HUES64 (cell line): Measurements from ENCODE around the gene ZNF22. TPM values are rescaled to one million over a fixed set of nuclear protein-coding genes. Genes with fewer than 3 reads are reported as not detected.

Experiments used
- H3K27ac ChIP-seq: 2 replicates; pipeline ENCODE4 v1.7.0; 2013; ENCODE audit warnings: low read depth, low read length, inconsistent platforms
- H3K27me3 ChIP-seq: 2 replicates; pipeline ENCODE4 v1.6.1; 2013; ENCODE audit warnings: mild to moderate bottlenecking, low read length; ENCODE audit not compliant: insufficient read depth
- H3K36me3 ChIP-seq: 2 replicates; pipeline ENCODE4 v1.6.1; 2013; ENCODE audit warnings: mild to moderate bottlenecking, low read length; ENCODE audit not compliant: insufficient read depth
- H3K4me1 ChIP-seq: 2 replicates; pipeline ENCODE4 v1.6.1; 2013; ENCODE audit warnings: mild to moderate bottlenecking, low read length, moderate library complexity; ENCODE audit not compliant: insufficient read depth
- H3K4me3 ChIP-seq: 2 replicates; pipeline ENCODE4 v1.5.1; 2013; ENCODE audit warnings: mild to moderate bottlenecking, low read length, moderate library complexity
- H3K9ac ChIP-seq: 2 replicates; pipeline ENCODE4 v1.6.1; 2013; ENCODE audit warnings: mild to moderate bottlenecking, low read depth, low read length
- H3K9me3 ChIP-seq: 2 replicates; pipeline ENCODE4 v1.6.1; 2013; ENCODE audit warnings: low read depth, low read length; ENCODE audit not compliant: insufficient read depth
- WGBS: fragments of 150-250, 120-280 bp; methylation state at CpG from one replicate; pipeline ENCODE4 v1.1.7; 2013; ENCODE audit warnings: missing lambda C conversion rate; 5-methylcytosine and 5-hydroxymethylcytosine counted together
- polyA plus RNA-seq, 2 experiments: library from polyadenylated mRNA; stranded (reverse); fragments of 50-300 nt; gene quantifications; one replicate each; pipeline ENCODE4 v1.2.3, GENCODE V29; 2013

ZNF22 gene
- 41.8 TPM for polyA plus RNA-seq (2013, experiment 1 of 2)
- 51.5 TPM for polyA plus RNA-seq (2013, experiment 2 of 2)

- H3K4me3 ChIP-seq: peak within 1 kb of the TSS; percentile 97
- H3K36me3 ChIP-seq: peaks cover 31% of the 10 kb centered on the region
- peaks cover 24% of the 10 kb centered on the region; the same call in 1 of the 2 replicates for H3K4me1 ChIP-seq
- WGBS: 1% methylated on average over 79 of the region's 79 CpGs
- no peaks in the 10 kb centered on the region for H3K27me3 ChIP-seq
- H3K9ac ChIP-seq: peak within 1 kb of the TSS; percentile 93
- H3K27ac ChIP-seq: 0 out of 2 replicates have a peak within 1 kb of the TSS, but pooled peaks have one; percentile 18
- no peaks in the 10 kb centered on the region for H3K9me3 ChIP-seq
These were observed at the start of gene ZNF22 for GRCh38 chr10:45000752-45001380. Gene ZNF22 (plus strand): TSS chr10:45000923. CDS start chr10:45003369, 2,446 bp downstream.

- H3K4me1 ChIP-seq: peaks cover 20% of the 10 kb centered on the region
- WGBS: 93% methylated on average over 5 of the region's 7 CpGs
- no peak overlapping the region for H3K4me3 ChIP-seq
These were observed 49.0 kb upstream of the ZNF22 start for GRCh38 chr10:44951576-44952226.

GRCh38 chr10:44952779-44953231 lies 47.9 kb upstream of the ZNF22 start:
- Histone ChIP-seq H3K4me1 (peaks cover 20% of the 10 kb centered on the region), H3K9me3 (no peaks in the 10 kb centered on the region), H3K27ac (no peak overlapping the region), H3K9ac (no peak overlapping the region), H3K4me3 (no peak overlapping the region), H3K27me3 (no peaks in the 10 kb centered on the region), H3K36me3 (no peaks in the 10 kb centered on the region)
- 61% methylated on average over 2 of the region's 2 CpGs for WGBS

More at GRCh38 chr10:44951576-44952226, 49.0 kb upstream of the ZNF22 start:
- Histone ChIP-seq H3K27ac (no peak overlapping the region), H3K9ac (no peak overlapping the region), H3K27me3 (no peaks in the 10 kb centered on the region), H3K36me3 (no peaks in the 10 kb centered on the region), H3K9me3 (no peaks in the 10 kb centered on the region)

GRCh38 chr10:44954042-44954441 lies 46.7 kb upstream of the ZNF22 start:
- H3K4me3 ChIP-seq: no peak overlapping the region
- no peak overlapping the region for H3K27ac ChIP-seq
- no peaks in the 10 kb centered on the region for H3K9me3 ChIP-seq
- H3K27me3 ChIP-seq: no peaks in the 10 kb centered on the region
- no peaks in the 10 kb centered on the region for H3K36me3 ChIP-seq
- no peak overlapping the region for H3K9ac ChIP-seq
- H3K4me1 ChIP-seq: peaks cover 33% of the 10 kb centered on the region

- H3K4me3 ChIP-seq: no peak overlapping the region
- peaks cover 28% of the 10 kb centered on the region for H3K4me1 ChIP-seq
- H3K9ac ChIP-seq: no peak overlapping the region
- H3K9me3 ChIP-seq: no peaks in the 10 kb centered on the region
- H3K36me3 ChIP-seq: no peaks in the 10 kb centered on the region
- no peak overlapping the region for H3K27ac ChIP-seq
- peaks cover 2% of the 10 kb centered on the region for H3K27me3 ChIP-seq
These were observed 45.8 kb upstream of the ZNF22 start for GRCh38 chr10:44954962-44955361.

GRCh38 chr10:44955413-44956070 lies 45.2 kb upstream of the ZNF22 start:
- Histone ChIP-seq H3K9ac (no peak overlapping the region), H3K4me3 (no peak overlapping the region), H3K36me3 (no peaks in the 10 kb centered on the region), H3K4me1 (peaks cover 34% of the 10 kb centered on the region), H3K9me3 (no peaks in the 10 kb centered on the region), H3K27ac (no peak overlapping the region), H3K27me3 (peaks cover 8% of the 10 kb centered on the region)
- 93% methylated on average over 8 of the region's 8 CpGs for WGBS

- Histone ChIP-seq H3K27me3 (peaks cover 10% of the 10 kb centered on the region), H3K4me3 (no peak overlapping the region), H3K27ac (no peak overlapping the region), H3K9ac (no peak overlapping the region), H3K9me3 (no peaks in the 10 kb centered on the region), H3K36me3 (no peaks in the 10 kb centered on the region), H3K4me1 (peaks cover 40% of the 10 kb centered on the region)
- 91% methylated on average over 4 of the region's 4 CpGs for WGBS
These were observed 44.5 kb upstream of the ZNF22 start for GRCh38 chr10:44956226-44956625.

- peaks cover 46% of the 10 kb centered on the region for H3K4me1 ChIP-seq
- no peaks in the 10 kb centered on the region for H3K9me3 ChIP-seq
- H3K27ac ChIP-seq: no peak overlapping the region
- H3K9ac ChIP-seq: no peak overlapping the region
- H3K27me3 ChIP-seq: peaks cover 10% of the 10 kb centered on the region
- no peak overlapping the region for H3K4me3 ChIP-seq
- WGBS: 92% methylated on average over 4 of the region's 4 CpGs
- no peaks in the 10 kb centered on the region for H3K36me3 ChIP-seq
These were observed 43.7 kb upstream of the ZNF22 start for GRCh38 chr10:44956717-44957706.

- H3K4me1 ChIP-seq: peaks cover 40% of the 10 kb centered on the region
- 68% methylated on average over 5 of the region's 5 CpGs for WGBS
- peak overlapping the region; percentile 86; the same call in 1 of the 2 replicates for H3K9ac ChIP-seq
- H3K27me3 ChIP-seq: peaks cover 10% of the 10 kb centered on the region
- H3K36me3 ChIP-seq: no peaks in the 10 kb centered on the region
- peak overlapping the region; percentile 86 for H3K4me3 ChIP-seq
- no peaks in the 10 kb centered on the region for H3K9me3 ChIP-seq
- no peak overlapping the region for H3K27ac ChIP-seq
These were observed 42.4 kb upstream of the ZNF22 start for GRCh38 chr10:44958196-44958897.

- Histone ChIP-seq H3K36me3 (no peaks in the 10 kb centered on the region), H3K27me3 (peaks cover 10% of the 10 kb centered on the region), H3K4me1 (peaks cover 43% of the 10 kb centered on the region), H3K9ac (peak overlapping the region; percentile 86), H3K4me3 (peak overlapping the region; percentile 86), H3K9me3 (no peaks in the 10 kb centered on the region), H3K27ac (peak overlapping the region; percentile 78; the same call in 1 of the 2 replicates)
- WGBS: 17% methylated on average over 5 of the region's 6 CpGs
These were observed 41.9 kb upstream of the ZNF22 start for GRCh38 chr10:44958898-44959246.
